ENCODE data around the gene TLK1. TPM values are rescaled to one million over a fixed set of nuclear protein-coding genes. Genes with fewer than 3 reads are reported as not detected.
A peak's percentile ranks its signal among the peaks of the same experiment; 100 is the strongest.

The TLK1 gene
- total RNA-seq, 1 experiment from 2014 or later: 10.1 TPM

- Histone ChIP-seq H3K4me3 (ENCODE audit: low read length) (no peak overlapping the region), H2AFZ (ENCODE audit: low read length) (no peak overlapping the region), H3K4me1 (ENCODE audit: insufficient read depth, low read length) (peaks cover 12% of the 10 kb centered on the region), H3F3A (ENCODE audit: low read length, unreplicated experiment) (no peaks in the 10 kb centered on the region), H4K20me1 (ENCODE audit: low read length) (no peaks in the 10 kb centered on the region), H3K9me2 (replicated peaks; ENCODE audit: low read length) (no peaks in the 10 kb centered on the region), H3K79me2 (ENCODE audit: low read length) (no peaks in the 10 kb centered on the region), H3K4me2 (ENCODE audit: low read length) (no peak overlapping the region), H3K9ac (ENCODE audit: low read length) (no peak overlapping the region), H3K27ac (ENCODE audit: low read length) (no peak overlapping the region), H3K27me3 (ENCODE audit: low read length) (no peaks in the 10 kb centered on the region), H3K9me3 (ENCODE audit: low read length) (no peaks in the 10 kb centered on the region), H3K36me3 (ENCODE audit: low read depth, low read length) (no peaks in the 10 kb centered on the region)
- POLR2A ChIA-PET (ENCODE audit: unreplicated experiment): no interaction called here
- no peak for ATAC-seq
- TF ChIP-seq EZH2phosphoT487 (IDR thresholded peaks at IDR 0.05; ENCODE audit: borderline replicate concordance, low read length) (no peak), EZH2 (IDR thresholded peaks at IDR 0.05; ENCODE audit: low read length, unreplicated experiment) (no peak), CTCF (conservative IDR thresholded peaks at IDR 0.05; ENCODE audit: low read depth, low read length) (no peak)
- DNase-seq: no peak
- CTCF ChIA-PET: no interaction called here
- BruUV-seq (replicated peaks): no TSS peak
- intact Hi-C loops (cut with micrococcal nuclease): no loop called here
Measured at GRCh38 chr2:170975943-170976270, 184.8 kb downstream of the TLK1 start.

- no peak overlapping the region for H3K27ac ChIP-seq (ENCODE audit: low read length)
- no peak overlapping the region for H3K4me3 ChIP-seq (ENCODE audit: low read length)
- TF ChIP-seq EZH2phosphoT487 (IDR thresholded peaks at IDR 0.05; ENCODE audit: borderline replicate concordance, low read length): no peak
- no peak for TF ChIP-seq EZH2 (IDR thresholded peaks at IDR 0.05; ENCODE audit: low read length, unreplicated experiment)
- TF ChIP-seq CTCF (conservative IDR thresholded peaks at IDR 0.05; ENCODE audit: low read depth, low read length): no peak
- H3F3A ChIP-seq (ENCODE audit: low read length, unreplicated experiment): no peaks in the 10 kb centered on the region
- H4K20me1 ChIP-seq (ENCODE audit: low read length): no peaks in the 10 kb centered on the region
- ChIA-PET CTCF (no interaction called here), POLR2A (ENCODE audit: unreplicated experiment) (no interaction called here)
- H3K4me2 ChIP-seq (ENCODE audit: low read length): no peak overlapping the region
- H2AFZ ChIP-seq (ENCODE audit: low read length): no peak overlapping the region
- H3K36me3 ChIP-seq (ENCODE audit: low read depth, low read length): no peaks in the 10 kb centered on the region
- H3K9ac ChIP-seq (ENCODE audit: low read length): no peak overlapping the region
- no peaks in the 10 kb centered on the region for H3K27me3 ChIP-seq (ENCODE audit: low read length)
- no peak for ATAC-seq
- no peak for DNase-seq
- no peaks in the 10 kb centered on the region for H3K9me3 ChIP-seq (ENCODE audit: low read length)
- H3K79me2 ChIP-seq (ENCODE audit: low read length): no peaks in the 10 kb centered on the region
- H3K9me2 ChIP-seq (replicated peaks; ENCODE audit: low read length): no peaks in the 10 kb centered on the region
- peaks cover 12% of the 10 kb centered on the region for H3K4me1 ChIP-seq (ENCODE audit: insufficient read depth, low read length)
- intact Hi-C loops (cut with micrococcal nuclease): no loop called here
- BruUV-seq (replicated peaks): no TSS peak
Measured at GRCh38 chr2:170975127-170975942, 185.4 kb downstream of the TLK1 start.

DNA sequence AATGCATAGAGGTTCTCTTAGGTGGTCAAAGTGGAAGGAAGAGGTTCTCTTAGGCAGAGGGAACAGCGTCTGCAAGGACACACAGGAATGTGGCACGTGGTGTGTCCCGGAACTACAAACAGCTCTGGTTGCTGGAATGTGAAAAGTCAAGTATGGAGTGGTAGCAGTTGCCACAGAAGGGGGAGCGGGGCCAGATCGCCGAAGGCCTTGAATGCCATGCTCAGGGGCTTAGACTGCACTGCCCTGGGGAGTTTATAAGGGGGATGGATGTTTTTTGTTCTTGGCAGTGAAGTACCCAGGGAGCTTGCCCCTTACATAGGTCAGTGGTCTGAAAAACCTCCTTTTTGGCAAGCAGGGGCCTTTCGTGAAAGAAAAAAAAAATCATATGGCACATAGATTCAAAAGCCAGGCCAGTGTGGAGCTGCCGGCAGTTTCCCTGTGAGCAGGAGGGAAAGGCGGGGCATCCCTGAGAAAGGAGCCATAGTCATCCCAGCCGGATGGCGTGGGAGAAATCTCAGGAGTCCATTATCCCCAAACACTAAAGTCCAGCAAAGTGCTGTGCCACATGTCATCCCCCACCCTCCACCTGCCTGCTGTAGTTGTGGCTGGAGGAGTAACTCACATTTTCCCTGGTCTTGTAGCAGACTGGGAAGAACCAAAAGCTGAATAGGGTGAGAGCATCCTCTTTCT is 186.2 kb downstream of the TLK1 start:
- Histone ChIP-seq H3K4me1 (ENCODE audit: insufficient read depth, low read length) (peaks cover 12% of the 10 kb centered on the region), H3K9me3 (ENCODE audit: low read length) (no peaks in the 10 kb centered on the region), H3K9ac (ENCODE audit: low read length) (peak overlapping the region; percentile 91), H3F3A (ENCODE audit: low read length, unreplicated experiment) (no peaks in the 10 kb centered on the region), H3K79me2 (ENCODE audit: low read length) (no peaks in the 10 kb centered on the region), H3K36me3 (ENCODE audit: low read depth, low read length) (no peaks in the 10 kb centered on the region), H3K4me2 (ENCODE audit: low read length) (peak overlapping the region; percentile 97), H3K9me2 (replicated peaks; ENCODE audit: low read length) (no peaks in the 10 kb centered on the region), H3K4me3 (ENCODE audit: low read length) (peak overlapping the region; percentile 89), H3K27me3 (ENCODE audit: low read length) (no peaks in the 10 kb centered on the region), H3K27ac (ENCODE audit: low read length) (no peak overlapping the region), H2AFZ (ENCODE audit: low read length) (peak overlapping the region; percentile 100), H4K20me1 (ENCODE audit: low read length) (no peaks in the 10 kb centered on the region)
- ATAC-seq: no peak; the same call in 1 of the 2 replicates
- BruUV-seq (replicated peaks): no TSS peak
- intact Hi-C loops (cut with micrococcal nuclease): loop anchor here (5.0 kb wide), 1 partner anchor 458 kb away; the partner anchor contains the start of genes DCAF17 and METTL8
- CTCF ChIA-PET: no interaction called here
- no peak for TF ChIP-seq EZH2 (IDR thresholded peaks at IDR 0.05; ENCODE audit: low read length, unreplicated experiment)
- no peak for TF ChIP-seq EZH2phosphoT487 (IDR thresholded peaks at IDR 0.05; ENCODE audit: borderline replicate concordance, low read length)
- no peak for TF ChIP-seq CTCF (conservative IDR thresholded peaks at IDR 0.05; ENCODE audit: low read depth, low read length)
- DNase-seq: peak; percentile 13
- POLR2A ChIA-PET (ENCODE audit: unreplicated experiment): no interaction called here
